OCI-LY3 (cell line): ENCODE results near the gene C3orf38.
A peak's percentile ranks its signal among the peaks of the same experiment; 100 is the strongest.

Experiments
- H2AFZ ChIP-seq: fragments of 200-600, 300-600 bp; shearing (Covaris generic); 2 replicates; pipeline ENCODE4 v1.6.0; 2014; ENCODE audit warnings: antibody characterized with exemption, low read depth, low read length
- H3K27ac ChIP-seq: fragments of 200-600, 300-600 bp; sonication (generic); 2 replicates; pipeline ENCODE4 v1.5.1; 2014; ENCODE audit warnings: mild to moderate bottlenecking, low read length, moderate library complexity, mixed read lengths
- H3K27me3 ChIP-seq: fragments of 200-600, 300-600 bp; sonication (generic); 2 replicates; pipeline ENCODE4 v1.6.1; 2014; ENCODE audit warnings: low read depth, low read length, mixed read lengths
- H3K36me3 ChIP-seq: fragments of 200-600, 300-600 bp; sonication (generic); replicated peaks from 2 replicates; pipeline ENCODE3; 2014; ENCODE audit warnings: low read depth, low read length, mixed read lengths
- H3K4me1 ChIP-seq: fragments of 300-600, 200-600 bp; sonication (generic); 2 replicates; pipeline ENCODE4 v1.6.1; 2014; ENCODE audit warnings: low read length, mixed read lengths
- H3K4me2 ChIP-seq: fragments of 200-600, 300-600 bp; sonication (generic); 2 replicates; pipeline ENCODE4 v1.6.1; 2014; ENCODE audit warnings: low read length, mixed read lengths
- H3K4me3 ChIP-seq: fragments of 300-600, 200-600 bp; sonication (generic); 2 replicates; pipeline ENCODE4 v1.5.1; 2014; ENCODE audit warnings: antibody characterized with exemption, mild to moderate bottlenecking, low read length, moderate library complexity
- H3K79me2 ChIP-seq: fragments of 300-600, 200-600 bp; shearing (Covaris generic); 2 replicates; pipeline ENCODE4 v1.6.1; 2014; ENCODE audit warnings: mild to moderate bottlenecking, low read length, mixed read lengths
- H3K9ac ChIP-seq: fragments of 300-600, 200-600 bp; shearing (Covaris generic); 2 replicates; pipeline ENCODE4 v1.6.0; 2014; ENCODE audit warnings: mild to moderate bottlenecking, low read length, moderate library complexity
- H3K9me3 ChIP-seq: fragments of 200-600, 300-600 bp; shearing (Covaris generic); 2 replicates; pipeline ENCODE4 v1.6.1; 2014; ENCODE audit warnings: low read length, mixed read lengths; ENCODE audit not compliant: insufficient read depth
- H4K20me1 ChIP-seq: fragments of 200-600, 300-600 bp; sonication (generic); 2 replicates; pipeline ENCODE4 v1.6.1; 2016; ENCODE audit warnings: low read length, mixed read lengths; ENCODE audit not compliant: insufficient read depth
- CTCF ChIP-seq: fragments of 200-600, 300-600 bp; sonication (generic); IDR thresholded peaks from 2 replicates; pipeline ENCODE4 v1.5.1; 2014; ENCODE audit warnings: antibody characterized with exemption, low read length, low read depth
- EZH2phosphoT487 ChIP-seq: fragments of 200-600 bp; shearing (Covaris generic); IDR thresholded peaks from 2 replicates; pipeline ENCODE4 v1.6.1; 2018; ENCODE audit warnings: antibody characterized with exemption, mixed run types, low read depth

Gene C3orf38

GRCh38 chr3:88151358-88151757, 1.6 kb downstream of the C3orf38 start:
- Histone ChIP-seq H3K79me2 (peaks cover 98% of the 10 kb centered on the region), H3K27ac (peak overlapping the region; percentile 94)
- no peak for TF ChIP-seq EZH2phosphoT487
- no peak for TF ChIP-seq CTCF

GRCh38 chr3:88152841-88153240, 3.1 kb downstream of the C3orf38 start:
- no peak for TF ChIP-seq EZH2phosphoT487
- no peak for TF ChIP-seq CTCF
- Histone ChIP-seq H3K79me2 (peaks cover 98% of the 10 kb centered on the region), H3K36me3 (peaks cover 39% of the 10 kb centered on the region), H3K9me3 (no peaks in the 10 kb centered on the region), H4K20me1 (peaks cover 25% of the 10 kb centered on the region), H3K4me3 (peak overlapping the region; percentile 81), H3K4me2 (peak overlapping the region; percentile 88), H3K27me3 (no peaks in the 10 kb centered on the region), H3K4me1 (peaks cover 48% of the 10 kb centered on the region), H2AFZ (no peak overlapping the region), H3K27ac (peak overlapping the region; percentile 94), H3K9ac (peak overlapping the region; percentile 95)

More at GRCh38 chr3:88151358-88151757, 1.6 kb downstream of the C3orf38 start:
- Histone ChIP-seq H3K9me3 (no peaks in the 10 kb centered on the region), H3K4me1 (peaks cover 40% of the 10 kb centered on the region), H3K9ac (peak overlapping the region; percentile 95), H4K20me1 (peaks cover 10% of the 10 kb centered on the region), H3K4me2 (peak overlapping the region; percentile 88), H3K36me3 (peaks cover 25% of the 10 kb centered on the region), H2AFZ (no peak overlapping the region), H3K27me3 (no peaks in the 10 kb centered on the region), H3K4me3 (peak overlapping the region; percentile 81)

GRCh38 chr3:88166419-88166971, 16.7 kb downstream of the C3orf38 start:
- Histone ChIP-seq H3K4me2 (no peak overlapping the region), H3K4me1 (no peaks in the 10 kb centered on the region)
- no peak for TF ChIP-seq EZH2phosphoT487
- TF ChIP-seq CTCF, result no peak

GRCh38 chr3:88167173-88167572, 17.4 kb downstream of the C3orf38 start:
- Histone ChIP-seq H3K9me3 (no peaks in the 10 kb centered on the region), H3K36me3 (peaks cover 51% of the 10 kb centered on the region), H3K79me2 (peaks cover 62% of the 10 kb centered on the region), H3K27me3 (no peaks in the 10 kb centered on the region), H4K20me1 (peaks cover 46% of the 10 kb centered on the region), H3K27ac (no peak overlapping the region), H2AFZ (no peak overlapping the region), H3K4me3 (no peak overlapping the region), H3K4me2 (no peak overlapping the region), H3K9ac (no peak overlapping the region), H3K4me1 (no peaks in the 10 kb centered on the region)
- TF ChIP-seq EZH2phosphoT487 (no peak), CTCF (no peak)

More at GRCh38 chr3:88166419-88166971, 16.7 kb downstream of the C3orf38 start:
- no peaks in the 10 kb centered on the region for H3K9me3 ChIP-seq
- H2AFZ ChIP-seq, result no peak overlapping the region
- H3K27ac ChIP-seq, result no peak overlapping the region
- no peak overlapping the region for H3K9ac ChIP-seq
- H3K4me3 ChIP-seq, result no peak overlapping the region
- H4K20me1 ChIP-seq, result peaks cover 47% of the 10 kb centered on the region
- peaks cover 69% of the 10 kb centered on the region for H3K79me2 ChIP-seq
- peaks cover 49% of the 10 kb centered on the region for H3K36me3 ChIP-seq
- no peaks in the 10 kb centered on the region for H3K27me3 ChIP-seq
